ENCODE data around the gene CYTH3. TPM values are rescaled to one million over a fixed set of nuclear protein-coding genes. Genes with fewer than 3 reads are reported as not detected.

Gene CYTH3
- total and polyA plus RNA-seq, 2 of the 13 experiments (the other 11 are each of a cell fraction or from before 2014, with no cell fraction given): 3.1 to 3.8 TPM

GRCh38 chr7:6272481-6273323 lies at the start of gene CYTH3 (continued):
- TF ChIP-seq ZNF609 (CRISPR knock-in tag; IDR thresholded peaks at IDR 0.05; ENCODE audit: borderline replicate concordance) (no peak), ZNF329 (CRISPR knock-in tag; IDR thresholded peaks at IDR 0.05; ENCODE audit: low read depth) (no peak), ZNF326 (CRISPR knock-in tag; IDR thresholded peaks at IDR 0.05; ENCODE audit: borderline replicate concordance) (no peak), TBP (CRISPR knock-in tag; IDR thresholded peaks at IDR 0.05) (no peak), E2F1 (CRISPR knock-in tag; IDR thresholded peaks at IDR 0.05) (no peak), ZNF724P (CRISPR knock-in tag; IDR thresholded peaks at IDR 0.05; ENCODE audit: borderline replicate concordance) (0 out of 2 replicates have a peak, but pooled peaks have one; percentile 45), ZZZ3 (CRISPR knock-in tag; IDR thresholded peaks at IDR 0.05; ENCODE audit: borderline replicate concordance) (no peak), ZNF83 (CRISPR knock-in tag; IDR thresholded peaks at IDR 0.05; ENCODE audit: borderline replicate concordance) (no peak), ONECUT2 (CRISPR knock-in tag; IDR thresholded peaks at IDR 0.05) (no peak), ZNF501 (CRISPR knock-in tag; IDR thresholded peaks at IDR 0.05) (0 out of 2 replicates have a peak, but pooled peaks have one; percentile 30), HES4 (CRISPR knock-in tag; IDR thresholded peaks at IDR 0.05; ENCODE audit: borderline replicate concordance) (peak; percentile 43; the same call in 1 of the 2 replicates), ETV6 (CRISPR knock-in tag; conservative IDR thresholded peaks at IDR 0.05) (no peak), SOX6 (IDR thresholded peaks at IDR 0.05) (no peak), SOX6 (CRISPR knock-in tag; IDR thresholded peaks at IDR 0.05) (0 out of 2 replicates have a peak, but pooled peaks have one; percentile 30), CHD4 (IDR thresholded peaks at IDR 0.05; ENCODE audit: borderline replicate concordance, low read length) (no peak), HDAC2 (CRISPR knock-in tag; IDR thresholded peaks at IDR 0.05) (0 out of 2 replicates have a peak, but pooled peaks have one; percentile 22), HMG20B (CRISPR knock-in tag; conservative IDR thresholded peaks at IDR 0.05) (no peak), AHR (CRISPR knock-in tag; IDR thresholded peaks at IDR 0.05) (no peak), ZNF746 (CRISPR knock-in tag; IDR thresholded peaks at IDR 0.05) (no peak), PREB (CRISPR knock-in tag; IDR thresholded peaks at IDR 0.05) (no peak), BRF2 (CRISPR knock-in tag; IDR thresholded peaks at IDR 0.05) (no peak), ZC3H4 (CRISPR knock-in tag; IDR thresholded peaks at IDR 0.05; ENCODE audit: borderline replicate concordance) (no peak), KAT8 (CRISPR knock-in tag; IDR thresholded peaks at IDR 0.05) (no peak)
